Neural progenitor cell (in vitro differentiated cells): ENCODE data around the gene EP400. TPM values are rescaled to one million over a fixed set of nuclear protein-coding genes. Genes with fewer than 3 reads are reported as not detected.

Source experiments
- DNase-seq: peaks from one replicate; pipeline ENCODE4 v3.0.0-alpha.2; 2016; ENCODE audit warnings: low spot score
- H2AFZ ChIP-seq: fragments of 200-600 bp; sonication (generic); replicated peaks from 2 replicates; pipeline ENCODE4 v1.6.1; 2016; ENCODE audit warnings: antibody characterized with exemption
- H3F3A ChIP-seq: fragments of 200-600 bp; sonication (generic); 2 replicates; pipeline ENCODE4 v1.6.1; 2016; ENCODE audit warnings: antibody characterized with exemption, low read depth
- H3K27ac ChIP-seq: fragments of 200-600 bp; sonication (generic); 2 replicates; pipeline ENCODE4 v1.5.1; 2016; ENCODE audit warnings: mild to moderate bottlenecking
- H3K27me3 ChIP-seq: fragments of 200-600 bp; sonication (generic); 2 replicates; pipeline ENCODE4 v1.6.1; 2016; ENCODE audit warnings: mild to moderate bottlenecking, moderate library complexity
- H3K36me3 ChIP-seq: fragments of 200-600 bp; sonication (generic); 2 replicates; pipeline ENCODE4 v1.5.1; 2016
- H3K4me1 ChIP-seq: fragments of 200-600 bp; sonication (generic); 2 replicates; pipeline ENCODE4 v1.6.1; 2016; ENCODE audit warnings: mixed run types
- H3K4me2 ChIP-seq: fragments of 200-600 bp; sonication (generic); 2 replicates; pipeline ENCODE4 v1.6.1; 2016
- H3K4me3 ChIP-seq: fragments of 200-600 bp; sonication (generic); 2 replicates; pipeline ENCODE4 v1.5.1; 2016
- H3K79me2 ChIP-seq: fragments of 200-600 bp; sonication (generic); 2 replicates; pipeline ENCODE4 v1.6.1; 2016; ENCODE audit warnings: low read depth
- H3K9ac ChIP-seq: fragments of 200-600 bp; sonication (generic); 2 replicates; pipeline ENCODE4 v1.6.1; 2016
- H3K9me3 ChIP-seq: fragments of 200-600 bp; sonication (generic); 2 replicates; pipeline ENCODE4 v1.5.1; 2016; ENCODE audit warnings: low read depth
- H4K20me1 ChIP-seq: fragments of 200-600 bp; sonication (generic); 2 replicates; pipeline ENCODE4 v1.6.1; 2016; ENCODE audit warnings: low read depth
- H3K27ac Mint-ChIP-seq: 3 replicates; pipeline ENCODE4 v1.8.0; 2021; ENCODE audit warnings: mixed read lengths
- H3K27me3 Mint-ChIP-seq: 2 replicates; pipeline ENCODE4 v1.8.0; 2022; ENCODE audit warnings: low read depth, mild to moderate bottlenecking, inconsistent platforms, moderate library complexity, mixed read lengths; ENCODE audit not compliant: insufficient read depth
- H3K36me3 Mint-ChIP-seq: 3 replicates; pipeline ENCODE4 v1.8.0; 2021; ENCODE audit warnings: mixed read lengths
- H3K4me1 Mint-ChIP-seq: 3 replicates; pipeline ENCODE4 v1.8.0; 2021; ENCODE audit warnings: mixed read lengths
- H3K4me3 Mint-ChIP-seq: 3 replicates; pipeline ENCODE4 v1.8.0; 2021; ENCODE audit warnings: mild to moderate bottlenecking, moderate library complexity, mixed read lengths
- H3K9me3 Mint-ChIP-seq: 3 replicates; pipeline ENCODE4 v1.8.0; 2020; ENCODE audit warnings: mixed read lengths
- CTCF ChIP-seq: fragments of 200-600 bp; sonication (generic); IDR thresholded peaks from 2 replicates; pipeline ENCODE4 v1.5.1; 2017; ENCODE audit warnings: antibody characterized with exemption, mild to moderate bottlenecking
- EZH2 ChIP-seq: fragments of 200-600 bp; sonication (generic); IDR thresholded peaks from 2 replicates; pipeline ENCODE4 v1.6.1; 2017; ENCODE audit warnings: antibody characterized with exemption, mild to moderate bottlenecking, moderate library complexity
- EZH2phosphoT487 ChIP-seq: fragments of 200-600 bp; sonication (generic); IDR thresholded peaks from 2 replicates; pipeline ENCODE4 v1.6.1; 2017; ENCODE audit warnings: antibody characterized with exemption
- total RNA-seq: library from RNA; depleted of rRNA; stranded (reverse); fragments of >200 nt; gene quantifications from 2 replicates; pipeline ENCODE4 v1.2.3, GENCODE V29; 2015; ENCODE audit warnings: low replicate concordance

Gene EP400
- total RNA-seq, 1 donor from 2014 or later: 16.3 TPM

GRCh38 chr12:132081423-132081822 lies 131.7 kb downstream of the EP400 start:
- H3K36me3 Mint-ChIP-seq: peaks cover 13% of the 10 kb centered on the region
- Histone ChIP-seq H3K9ac (no peak overlapping the region), H3K4me1 (peaks cover 4% of the 10 kb centered on the region), H3K4me3 (no peak overlapping the region), H3K27ac (no peak overlapping the region), H3F3A (peaks cover 26% of the 10 kb centered on the region), H2AFZ (no peak overlapping the region), H4K20me1 (peaks cover 11% of the 10 kb centered on the region), H3K79me2 (peaks cover 18% of the 10 kb centered on the region), H3K27me3 (no peaks in the 10 kb centered on the region), H3K9me3 (no peaks in the 10 kb centered on the region), H3K4me2 (no peak overlapping the region), H3K36me3 (peaks cover 5% of the 10 kb centered on the region)
- TF ChIP-seq EZH2phosphoT487: no peak
- no peak for TF ChIP-seq CTCF
- TF ChIP-seq EZH2: no peak
- H3K27me3 Mint-ChIP-seq: peaks cover 8% of the 10 kb centered on the region
- no peaks in the 10 kb centered on the region for H3K9me3 Mint-ChIP-seq
- H3K27ac Mint-ChIP-seq: no peak overlapping the region
- DNase-seq: no peak
- no peak overlapping the region for H3K4me3 Mint-ChIP-seq
- peaks cover 19% of the 10 kb centered on the region for H3K4me1 Mint-ChIP-seq

GRCh38 chr12:132083614-132083940 lies 133.8 kb downstream of the EP400 start:
- TF ChIP-seq CTCF (no peak), EZH2 (peak; percentile 40), EZH2phosphoT487 (no peak)
- H3K27me3 Mint-ChIP-seq: peaks cover 5% of the 10 kb centered on the region
- Histone ChIP-seq H3K4me2 (peak overlapping the region; percentile 72), H3K9ac (no peak overlapping the region), H2AFZ (peak overlapping the region; percentile 5), H3K27me3 (no peaks in the 10 kb centered on the region), H3K4me1 (peaks cover 4% of the 10 kb centered on the region), H3K36me3 (no peaks in the 10 kb centered on the region), H3F3A (peaks cover 24% of the 10 kb centered on the region), H3K79me2 (peaks cover 29% of the 10 kb centered on the region), H4K20me1 (peaks cover 11% of the 10 kb centered on the region), H3K4me3 (peak overlapping the region; percentile 33), H3K9me3 (no peaks in the 10 kb centered on the region), H3K27ac (no peak overlapping the region)
- peak overlapping the region; percentile 86 for H3K4me3 Mint-ChIP-seq
- H3K4me1 Mint-ChIP-seq: peaks cover 23% of the 10 kb centered on the region
- H3K9me3 Mint-ChIP-seq: no peaks in the 10 kb centered on the region
- no peak for DNase-seq
- H3K36me3 Mint-ChIP-seq: peaks cover 9% of the 10 kb centered on the region
- no peak overlapping the region for H3K27ac Mint-ChIP-seq

GRCh38 chr12:132083941-132084620 lies 134.3 kb downstream of the EP400 start:
- H3K27me3 ChIP-seq: no peaks in the 10 kb centered on the region
- Mint-ChIP-seq H3K4me1 (peaks cover 23% of the 10 kb centered on the region), H3K27me3 (peaks cover 5% of the 10 kb centered on the region), H3K27ac (no peak overlapping the region), H3K36me3 (peaks cover 9% of the 10 kb centered on the region), H3K4me3 (peak overlapping the region; percentile 86), H3K9me3 (no peaks in the 10 kb centered on the region)
- H3F3A ChIP-seq: peaks cover 24% of the 10 kb centered on the region
- TF ChIP-seq CTCF (no peak), EZH2phosphoT487 (no peak), EZH2 (no peak)
- peaks cover 11% of the 10 kb centered on the region for H4K20me1 ChIP-seq
- H3K79me2 ChIP-seq: peaks cover 34% of the 10 kb centered on the region
- H2AFZ ChIP-seq: peak overlapping the region; percentile 77
- H3K9me3 ChIP-seq: no peaks in the 10 kb centered on the region
- no peaks in the 10 kb centered on the region for H3K36me3 ChIP-seq
- DNase-seq: peak; percentile 97
- H3K4me1 ChIP-seq: peaks cover 4% of the 10 kb centered on the region
- peak overlapping the region; percentile 73 for H3K9ac ChIP-seq
- H3K4me3 ChIP-seq: peak overlapping the region; percentile 87
- no peak overlapping the region for H3K27ac ChIP-seq
- peak overlapping the region; percentile 75 for H3K4me2 ChIP-seq
